ENCODE measurements around the gene ZNF611. TPM values are rescaled to one million over a fixed set of nuclear protein-coding genes. Genes with fewer than 3 reads are reported as not detected.
"Not testable (repeated sequence)": the region's sequence is repeated elsewhere in the genome, so short reads cannot be mapped to it uniquely, and the experiment has no call there.

The ZNF611 gene
- total RNA-seq, 1 donor from 2014 or later: 24.4 TPM

- TF ChIP-seq CTCF (IDR thresholded peaks at IDR 0.05): no peak
- Histone ChIP-seq H3K36me3 (no peaks in the 10 kb centered on the region), H3K4me3 (peak overlapping the region; percentile 85), H3K4me1 (no peaks in the 10 kb centered on the region), H3K9me3 (no peaks in the 10 kb centered on the region), H3K27ac (peak overlapping the region; percentile 95), H3K27me3 (ENCODE audit: low read depth) (no peaks in the 10 kb centered on the region)
- ATAC-seq: peak; percentile 44 to 64
- no peak for DNase-seq
- intact Hi-C loops (cut with DNase I): no loop called here
These were observed 432 bp downstream of the ZNF611 start for GRCh38 chr19:52734331-52734892.

GRCh38 chr19:52726051-52726450, 8.8 kb downstream of the ZNF611 start:
- H3K27ac ChIP-seq; ATAC-seq; H3K4me1 ChIP-seq; intact Hi-C loops (cut with DNase I); DNase-seq; H3K9me3 ChIP-seq; H3K4me3 ChIP-seq; H3K27me3 ChIP-seq (ENCODE audit: low read depth): not testable (repeated sequence)
- H3K36me3 ChIP-seq: peaks cover 34% of the 10 kb centered on the region

- intact Hi-C loops (cut with DNase I): no loop called here
- Histone ChIP-seq H3K27me3 (ENCODE audit: low read depth) (no peaks in the 10 kb centered on the region), H3K4me3 (no peak overlapping the region), H3K9me3 (no peaks in the 10 kb centered on the region), H3K36me3 (peaks cover 34% of the 10 kb centered on the region), H3K27ac (no peak overlapping the region), H3K4me1 (no peaks in the 10 kb centered on the region)
- no peak for ATAC-seq
- DNase-seq: no peak
- no peak for TF ChIP-seq CTCF (IDR thresholded peaks at IDR 0.05)
These were observed 9.3 kb downstream of the ZNF611 start for GRCh38 chr19:52725528-52725961.

- no peak for ATAC-seq
- intact Hi-C loops (cut with DNase I): no loop called here
- no peaks in the 10 kb centered on the region for H3K9me3 ChIP-seq
- no peak overlapping the region for H3K4me3 ChIP-seq
- no peak overlapping the region for H3K27ac ChIP-seq
- H3K36me3 ChIP-seq: peaks cover 34% of the 10 kb centered on the region
- H3K27me3 ChIP-seq (ENCODE audit: low read depth): no peaks in the 10 kb centered on the region
- no peaks in the 10 kb centered on the region for H3K4me1 ChIP-seq
- TF ChIP-seq CTCF (IDR thresholded peaks at IDR 0.05): no peak
- DNase-seq: no peak
These were observed 9.9 kb downstream of the ZNF611 start for GRCh38 chr19:52724701-52725514.

GRCh38 chr19:52723907-52724598, 10.8 kb downstream of the ZNF611 start:
- H3K4me3 ChIP-seq; H3K4me1 ChIP-seq; H3K9me3 ChIP-seq; H3K27ac ChIP-seq; intact Hi-C loops (cut with DNase I); ATAC-seq; H3K27me3 ChIP-seq (ENCODE audit: low read depth); DNase-seq: not testable (repeated sequence)
- H3K36me3 ChIP-seq: peaks cover 34% of the 10 kb centered on the region

- intact Hi-C loops (cut with DNase I): no loop called here
- no peak for TF ChIP-seq CTCF (IDR thresholded peaks at IDR 0.05)
- Histone ChIP-seq H3K27ac (no peak overlapping the region), H3K4me3 (no peak overlapping the region), H3K9me3 (no peaks in the 10 kb centered on the region), H3K4me1 (no peaks in the 10 kb centered on the region), H3K36me3 (peaks cover 21% of the 10 kb centered on the region), H3K27me3 (ENCODE audit: low read depth) (no peaks in the 10 kb centered on the region)
- DNase-seq (no peak), ATAC-seq (no peak)
These were observed 12.5 kb downstream of the ZNF611 start for GRCh38 chr19:52722062-52723003.

GRCh38 chr19:52720541-52720940, 14.3 kb downstream of the ZNF611 start:
- H3K9me3 ChIP-seq; H3K4me1 ChIP-seq; H3K27ac ChIP-seq; H3K27me3 ChIP-seq (ENCODE audit: low read depth); H3K4me3 ChIP-seq; DNase-seq; ATAC-seq; intact Hi-C loops (cut with DNase I): not testable (repeated sequence)
- H3K36me3 ChIP-seq: peaks cover 10% of the 10 kb centered on the region

Measured in lower lobe of right lung (tissue), 2 donors.